HG02981 (cell line): ENCODE data around the gene PIK3CD.
"Not testable (repeated sequence)": the region's sequence is repeated elsewhere in the genome, so short reads cannot be mapped to it uniquely, and the experiment has no call there.

ENCODE experiments used
- ATAC-seq: cut with Tn5 transposase; IDR thresholded peaks from one replicate; pipeline ENCODE4 v1.9.1; 2021; ENCODE audit warnings: mild to moderate bottlenecking, moderate library complexity; ENCODE audit not compliant: unreplicated experiment

Gene PIK3CD

GRCh38 chr1:9687874-9688582, 36.5 kb downstream of the PIK3CD start:
- ATAC-seq, result no peak

GRCh38 chr1:9688599-9688998, 37.1 kb downstream of the PIK3CD start:
- no peak for ATAC-seq

GRCh38 chr1:9689011-9689706, 37.6 kb downstream of the PIK3CD start:
- peak; percentile 55 for ATAC-seq

GRCh38 chr1:9689971-9690381, 38.4 kb downstream of the PIK3CD start:
- no peak for ATAC-seq

- ATAC-seq, result no peak
These were observed 39.0 kb downstream of the PIK3CD start for GRCh38 chr1:9690440-9691107.

GRCh38 chr1:9691108-9691445, 39.5 kb downstream of the PIK3CD start:
- ATAC-seq, result no peak

- ATAC-seq, result no peak
These were observed 40.2 kb downstream of the PIK3CD start for GRCh38 chr1:9691691-9692090.

- ATAC-seq, result no peak
These were observed 45.3 kb downstream of the PIK3CD start for GRCh38 chr1:9696793-9697192.

- ATAC-seq, result no peak
These were observed 47.8 kb downstream of the PIK3CD start for GRCh38 chr1:9699361-9699760.

GRCh38 chr1:9700340-9700739, 48.8 kb downstream of the PIK3CD start:
- ATAC-seq, result no peak

GRCh38 chr1:9701665-9702064, 50.1 kb downstream of the PIK3CD start:
- ATAC-seq, result no peak

- no peak for ATAC-seq
These were observed 51.6 kb downstream of the PIK3CD start for GRCh38 chr1:9703165-9703509.

GRCh38 chr1:9703681-9704080, 52.1 kb downstream of the PIK3CD start:
- ATAC-seq, result no peak

GRCh38 chr1:9705337-9706093, 54.0 kb downstream of the PIK3CD start:
- ATAC-seq, result no peak

GRCh38 chr1:9706178-9706577, 54.6 kb downstream of the PIK3CD start:
- ATAC-seq, result no peak

- no peak for ATAC-seq
These were observed 58.5 kb downstream of the PIK3CD start for GRCh38 chr1:9710037-9710436.

GRCh38 chr1:9711466-9712020, 60.0 kb downstream of the PIK3CD start:
- no peak for ATAC-seq

- not testable (repeated sequence) for ATAC-seq
These were observed 61.2 kb downstream of the PIK3CD start for GRCh38 chr1:9712767-9713166.

GRCh38 chr1:9714257-9714718, 62.8 kb downstream of the PIK3CD start:
- ATAC-seq, result no peak

GRCh38 chr1:9715536-9716226, 64.2 kb downstream of the PIK3CD start:
- no peak for ATAC-seq
